GM23338 (cell line): ENCODE results near the gene IGF2BP2. TPM values are rescaled to one million over a fixed set of nuclear protein-coding genes. Genes with fewer than 3 reads are reported as not detected.

Experiments
- ATAC-seq: fragments of 200-7000 bp; cut with Tn5 transposase; 3 replicates; pipeline ENCODE4 v1.9.1; 2020
- DNase-seq: peaks from one replicate; pipeline ENCODE4 v3.0.0-alpha.2; 2015; ENCODE audit warnings: low spot score
- H2AFZ ChIP-seq: fragments of 200-600 bp; sonication (generic); 2 replicates; pipeline ENCODE4 v1.8.0; 2016; ENCODE audit warnings: antibody characterized with exemption, mild to moderate bottlenecking, moderate library complexity
- H3F3A ChIP-seq: fragments of 200-600 bp; sonication (generic); replicated peaks from 2 replicates; pipeline ENCODE4 v1.8.0; 2017; ENCODE audit warnings: antibody characterized with exemption, mixed run types, low read depth
- H3K27ac ChIP-seq: fragments of 200-600 bp; sonication (generic); 2 replicates; pipeline ENCODE4 v1.6.1; 2016; ENCODE audit warnings: low read depth
- H3K27me3 ChIP-seq: fragments of 200-600 bp; sonication (generic); 2 replicates; pipeline ENCODE4 v1.8.0; 2016; ENCODE audit warnings: mild to moderate bottlenecking, mixed run types, moderate library complexity; ENCODE audit not compliant: insufficient read depth
- H3K36me3 ChIP-seq: fragments of 200-600 bp; sonication (generic); 2 replicates; pipeline ENCODE4 v1.8.0; 2016; ENCODE audit warnings: mild to moderate bottlenecking; ENCODE audit not compliant: insufficient read depth
- H3K4me1 ChIP-seq: fragments of 200-600 bp; sonication (generic); 2 replicates; pipeline ENCODE4 v1.8.0; 2016; ENCODE audit warnings: mild to moderate bottlenecking, moderate library complexity; ENCODE audit not compliant: insufficient read depth
- H3K4me2 ChIP-seq: fragments of 200-600 bp; sonication (generic); 2 replicates; pipeline ENCODE4 v1.7.1; 2017; ENCODE audit warnings: mixed run types
- H3K4me3 ChIP-seq: fragments of 200-600 bp; sonication (generic); 2 replicates; pipeline ENCODE4 v1.6.1; 2016; ENCODE audit warnings: mixed run types
- H3K79me2 ChIP-seq: fragments of 200-600 bp; sonication (generic); replicated peaks from 2 replicates; pipeline ENCODE4 v1.8.0; 2017; ENCODE audit warnings: mild to moderate bottlenecking; ENCODE audit not compliant: insufficient read depth
- H3K9me2 ChIP-seq: fragments of 200-600 bp; sonication (generic); 2 replicates; pipeline ENCODE4 v1.8.0; 2017; ENCODE audit not compliant: insufficient read depth
- H4K20me1 ChIP-seq: fragments of 200-600 bp; sonication (generic); replicated peaks from 2 replicates; pipeline ENCODE4 v1.8.0; 2017; ENCODE audit warnings: mild to moderate bottlenecking; ENCODE audit not compliant: insufficient read depth
- H3K27ac Mint-ChIP-seq: 2 replicates; pipeline ENCODE4 v1.8.0; 2020; ENCODE audit warnings: inconsistent platforms, mild to moderate bottlenecking, moderate library complexity, mixed read lengths
- H3K27me3 Mint-ChIP-seq: 3 replicates; pipeline ENCODE4 v1.8.0; 2022; ENCODE audit warnings: low read depth, mild to moderate bottlenecking, moderate library complexity, mixed read lengths, inconsistent platforms; ENCODE audit not compliant: insufficient read depth, poor library complexity
- H3K36me3 Mint-ChIP-seq: 3 replicates; pipeline ENCODE4 v1.8.0; 2021; ENCODE audit warnings: low read depth, mild to moderate bottlenecking, inconsistent platforms, moderate library complexity, mixed read lengths
- H3K4me1 Mint-ChIP-seq: 3 replicates; pipeline ENCODE4 v1.8.0; 2020; ENCODE audit warnings: mild to moderate bottlenecking, inconsistent platforms, mixed read lengths
- H3K4me3 Mint-ChIP-seq: 3 replicates; pipeline ENCODE4 v1.8.0; 2021; ENCODE audit warnings: moderate library complexity, mild to moderate bottlenecking, inconsistent platforms, mixed read lengths
- H3K9me3 Mint-ChIP-seq: 3 replicates; pipeline ENCODE4 v1.8.0; 2020; ENCODE audit warnings: moderate library complexity, mild to moderate bottlenecking, inconsistent platforms, mixed read lengths
- CREB1 ChIP-seq: fragments of 250-450 bp; sonication (Bioruptor Pico); IDR thresholded peaks from 2 replicates; pipeline ENCODE4 v1.5.0; 2020; ENCODE audit warnings: low read depth, mild to moderate bottlenecking, moderate library complexity
- CTCF ChIP-seq, 2 experiments: fragments of 200-600 bp in 1 of 2; sonication (generic) in 1 of 2; conservative IDR thresholded peaks; 2 replicates each; pipeline versions ENCODE4 v1.5.1 to v1.6.1; 2016 to 2017; ENCODE audit warnings: antibody characterized with exemption in 2 of 2, low read depth in 2 of 2, mild to moderate bottlenecking in 2 of 2, moderate library complexity in 1 of 2
- ETS1 ChIP-seq: IDR thresholded peaks from 2 replicates; pipeline ENCODE4 v1.6.1; 2016; ENCODE audit warnings: antibody characterized with exemption
- EZH2phosphoT487 ChIP-seq: fragments of 200-600 bp; sonication (generic); IDR thresholded peaks from one replicate; pipeline ENCODE4 v1.8.1; 2018; ENCODE audit warnings: antibody characterized with exemption; ENCODE audit not compliant: unreplicated experiment
- JUNB ChIP-seq: IDR thresholded peaks from one replicate; pipeline ENCODE4 v1.6.1; 2016; ENCODE audit warnings: antibody characterized with exemption; ENCODE audit not compliant: unreplicated experiment
- NANOG ChIP-seq: IDR thresholded peaks from 2 replicates; pipeline ENCODE4 v1.6.1; 2016; ENCODE audit warnings: antibody characterized with exemption, borderline replicate concordance
- POLR2AphosphoS5 ChIP-seq: IDR thresholded peaks from 2 replicates; pipeline ENCODE4 v1.6.1; 2016; ENCODE audit warnings: antibody characterized with exemption, low read depth
- ZNF114 ChIP-seq: fragments of 250-450 bp; sonication (Bioruptor Pico); IDR thresholded peaks from 2 replicates; pipeline ENCODE4 v1.5.0; 2020; ENCODE audit warnings: mild to moderate bottlenecking, moderate library complexity
- ZNF462 ChIP-seq: fragments of 250-450 bp; sonication (Bioruptor Pico); IDR thresholded peaks from 2 replicates; pipeline ENCODE4 v1.5.0; 2020; ENCODE audit warnings: mild to moderate bottlenecking, moderate library complexity
- polyA plus RNA-seq: library from polyadenylated mRNA; unstranded; fragments of >200 nt; fragmentation: Nextera tagmentation; extraction: Ambion mirVana; gene quantifications from 2 replicates; pipeline ENCODE4 v1.2.1, GENCODE V29; 2016
- total RNA-seq: library from RNA; depleted of rRNA; stranded (reverse); fragments of >200 nt; shearing (Covaris generic); gene quantifications from 2 replicates; pipeline ENCODE4 v1.2.3, GENCODE V29; 2014

The IGF2BP2 gene
- total and polyA plus RNA-seq, 2 experiments from 2014 or later = 82.9 to 84.5 TPM

DNA sequence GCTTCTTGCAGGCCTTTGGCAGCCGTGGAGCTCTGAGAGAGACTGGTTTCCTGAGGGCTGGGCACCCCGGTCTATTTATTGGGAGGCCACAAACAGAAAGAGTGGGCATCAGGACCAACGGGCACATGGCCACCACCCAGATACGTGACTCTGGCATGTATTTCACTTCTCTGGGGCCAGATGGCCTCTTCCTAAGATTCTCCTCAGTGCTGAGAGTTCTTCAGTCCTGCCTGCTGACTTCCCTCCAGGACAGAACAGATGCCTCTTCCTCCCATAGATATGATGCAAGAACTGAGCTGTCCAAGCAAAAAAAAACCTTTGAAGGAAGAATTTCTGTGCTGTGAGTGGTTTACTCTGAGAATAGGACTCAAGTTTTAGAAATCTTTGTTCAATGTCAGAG lies 107.7 kb downstream of the IGF2BP2 start:
- Histone ChIP-seq H3K27ac (peak overlapping the region; percentile 97), H4K20me1 (peaks cover 18% of the 10 kb centered on the region), H3K4me2 (peak overlapping the region; percentile 68), H2AFZ (no peak overlapping the region), H3K27me3 (no peaks in the 10 kb centered on the region), H3K79me2 (peaks cover 97% of the 10 kb centered on the region), H3K4me1 (peaks cover 61% of the 10 kb centered on the region), H3F3A (no peaks in the 10 kb centered on the region), H3K36me3 (no peaks in the 10 kb centered on the region), H3K4me3 (no peak overlapping the region), H3K9me2 (no peaks in the 10 kb centered on the region)
- peaks cover 4% of the 10 kb centered on the region for H3K27me3 Mint-ChIP-seq
- H3K36me3 Mint-ChIP-seq = peaks cover 8% of the 10 kb centered on the region; the same call in 2 of the 3 replicates
- no peak for TF ChIP-seq POLR2AphosphoS5
- no peak for TF ChIP-seq CTCF (conservative IDR thresholded peaks at IDR 0.05; ENCODE audit: low read depth in 2 of 2)
- no peak for TF ChIP-seq ZNF114 (CRISPR knock-in tag)
- no peak for TF ChIP-seq JUNB
- TF ChIP-seq NANOG = no peak
- no peak for TF ChIP-seq ETS1
- TF ChIP-seq ZNF462 (CRISPR knock-in tag) = no peak
- TF ChIP-seq CREB1 (CRISPR knock-in tag) = no peak
- TF ChIP-seq EZH2phosphoT487 = no peak
- no peak for DNase-seq
- ATAC-seq = no peak
- H3K9me3 Mint-ChIP-seq = no peaks in the 10 kb centered on the region
- no peak overlapping the region; the same call in 2 of the 3 replicates for H3K4me3 Mint-ChIP-seq
- H3K4me1 Mint-ChIP-seq = peaks cover 75% of the 10 kb centered on the region
- H3K27ac Mint-ChIP-seq = peak overlapping the region; percentile 56
